GM11168 (cell line): ENCODE results near the gene ZNF668.

Experiments
- in situ Hi-C: fragments of 300-500 bp; cut with MboI; formaldehyde crosslinking; loops from one replicate; pipeline ENCODE4 v1.12.0; 2022; ENCODE audit warnings: low sequenced_read_pairs; ENCODE audit not compliant: unreplicated experiment

The ZNF668 gene

GRCh38 chr16:31073970-31074813, at the start of gene ZNF668, which contains the start of gene ZNF646:
ZNF668 (minus strand) TSS chr16:31074240; CDS start chr16:31064459, 9,781 bp downstream.
ZNF646 (plus strand) TSS chr16:31074422; CDS start chr16:31076325, 1,903 bp downstream.
- in situ Hi-C loops, result no loop called here

DNA sequence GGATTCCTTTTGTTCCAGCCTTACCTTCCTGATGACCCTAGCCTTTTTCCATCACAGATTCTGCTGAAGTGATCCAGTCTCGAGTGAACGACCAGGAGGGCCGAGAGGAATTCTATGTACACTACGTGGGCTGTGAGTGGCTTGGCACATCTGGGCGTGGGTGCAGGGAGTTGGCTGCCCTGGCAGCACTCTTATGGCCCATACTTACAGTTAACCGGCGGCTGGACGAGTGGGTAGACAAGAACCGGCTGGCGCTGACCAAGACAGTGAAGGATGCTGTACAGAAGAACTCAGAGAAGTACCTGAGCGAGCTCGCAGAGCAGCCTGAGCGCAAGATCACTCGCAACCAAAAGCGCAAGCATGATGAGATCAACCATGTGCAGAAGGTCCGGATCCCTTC, 46.1 kb upstream of the ZNF668 start:
- in situ Hi-C loops, result no loop called here

- in situ Hi-C loops, result no loop called here
Measured at GRCh38 chr16:31118223-31119155, 44.4 kb upstream of the ZNF668 start.

DNA sequence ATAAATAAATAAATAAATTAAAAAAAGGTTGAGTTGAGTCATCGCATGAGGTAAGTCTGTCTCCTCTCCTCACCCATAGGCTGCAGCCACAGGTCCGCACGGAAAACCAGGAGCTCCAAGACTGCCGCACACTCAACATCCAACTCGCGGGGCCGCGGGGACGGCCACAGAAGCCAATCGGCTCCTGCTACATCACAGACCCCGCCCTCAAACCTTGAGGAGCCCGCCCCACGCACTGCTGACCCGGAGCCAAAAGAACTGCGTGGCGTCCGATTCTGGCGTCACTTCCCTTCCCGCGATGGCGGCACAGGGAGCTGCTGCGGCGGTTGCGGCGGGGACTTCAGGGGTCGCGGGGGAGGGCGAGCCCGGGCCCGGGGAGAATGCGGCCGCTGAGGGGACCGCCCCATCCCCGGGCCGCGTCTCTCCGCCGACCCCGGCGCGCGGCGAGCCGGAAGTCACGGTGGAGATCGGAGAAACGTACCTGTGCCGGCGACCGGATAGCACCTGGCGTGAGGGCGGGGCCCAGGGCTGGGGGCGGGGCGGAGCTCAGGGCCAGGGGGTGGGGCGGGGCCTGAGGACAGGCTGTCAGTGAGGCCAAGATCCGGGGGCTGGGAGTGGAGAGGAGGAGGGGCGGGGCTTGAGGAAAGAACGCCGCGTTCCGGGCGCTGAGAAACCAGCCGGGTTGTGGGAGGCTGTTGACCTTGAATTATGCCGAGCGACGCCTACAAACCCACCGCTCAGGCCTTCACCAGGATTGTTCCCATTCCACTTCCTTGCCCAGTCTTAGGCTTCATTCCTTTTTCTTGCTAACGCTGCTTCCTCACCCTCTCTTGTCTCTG, 43.6 kb upstream of the ZNF668 start, which contains the start of gene KAT8:
Gene KAT8, plus strand, starts transcription at position 281 of the 839 bp plus-strand sequence. Its CDS starts 18 bp downstream, at position 299.
- in situ Hi-C loops, result no loop called here

DNA sequence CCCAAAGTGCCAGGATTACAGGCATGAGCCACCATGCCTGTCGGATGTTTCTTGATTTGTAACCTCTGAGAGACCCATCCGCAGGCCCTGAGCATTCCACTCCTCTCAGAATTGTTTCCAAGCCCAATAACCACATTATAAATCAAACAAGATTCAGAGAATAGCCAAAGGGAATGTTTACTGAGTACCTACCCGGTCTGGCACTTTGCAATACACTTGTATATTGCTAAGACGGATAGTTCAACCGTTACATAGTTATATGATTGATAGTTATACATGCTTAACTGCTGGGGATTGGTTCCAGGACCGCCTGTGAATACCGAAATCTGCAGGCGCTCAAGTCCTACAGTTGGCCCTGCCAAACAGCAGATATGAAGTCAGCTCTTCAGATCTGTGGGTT, 40.4 kb upstream of the ZNF668 start:
- in situ Hi-C loops, result no loop called here

DNA sequence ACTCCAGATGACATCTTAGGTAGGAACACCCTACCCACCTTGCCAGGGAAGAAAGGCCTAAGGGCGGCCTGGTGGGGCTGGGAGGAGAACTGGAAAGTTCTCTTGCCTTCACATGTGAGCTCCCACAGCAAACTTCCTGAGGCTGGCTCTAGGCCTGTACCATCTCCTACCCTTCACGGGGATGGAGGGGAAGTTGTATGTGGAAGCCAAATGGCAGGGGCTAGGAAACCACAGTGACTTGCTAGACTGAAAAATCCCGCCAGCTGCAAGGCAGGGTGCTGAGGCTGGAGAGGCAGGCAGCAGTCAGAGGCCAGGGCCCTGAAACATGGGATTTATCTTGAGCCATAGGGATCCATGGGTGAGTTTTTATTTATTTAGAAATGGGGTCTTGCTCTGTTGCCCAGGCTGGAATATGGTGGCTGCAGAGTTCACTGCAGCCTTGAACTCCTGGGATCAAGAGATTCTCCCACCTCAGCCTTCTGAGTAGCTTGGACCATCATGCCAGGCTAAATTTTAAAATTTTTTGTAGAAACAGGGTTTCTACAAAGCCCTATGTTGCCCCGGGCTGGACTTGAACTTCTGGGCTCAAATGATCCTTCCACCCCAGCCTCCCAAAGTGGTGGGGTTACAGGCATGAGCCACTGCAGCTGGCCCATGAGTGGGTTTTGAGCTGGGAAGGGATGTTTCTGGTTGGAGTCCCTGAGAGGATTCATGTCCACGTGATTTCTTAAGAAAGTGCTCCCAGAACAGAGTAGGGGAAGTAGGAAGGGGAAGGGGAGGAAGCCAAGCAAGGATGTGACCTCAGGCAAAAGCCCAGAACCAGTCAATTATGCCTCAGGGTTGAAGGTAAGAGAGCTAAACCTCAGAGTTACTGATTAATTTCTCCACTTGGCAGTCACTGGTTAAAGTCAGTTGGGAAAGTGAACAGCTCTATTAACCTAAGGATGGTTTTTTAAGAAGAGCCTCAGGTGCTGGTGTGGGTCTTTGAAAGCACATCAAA, 39.4 kb upstream of the ZNF668 start:
- in situ Hi-C loops, result no loop called here

GRCh38 chr16:31112711-31113110, 38.7 kb upstream of the ZNF668 start:
- in situ Hi-C loops, result no loop called here

- in situ Hi-C loops, result no loop called here
Measured at GRCh38 chr16:31111881-31112466, 37.9 kb upstream of the ZNF668 start.

DNA sequence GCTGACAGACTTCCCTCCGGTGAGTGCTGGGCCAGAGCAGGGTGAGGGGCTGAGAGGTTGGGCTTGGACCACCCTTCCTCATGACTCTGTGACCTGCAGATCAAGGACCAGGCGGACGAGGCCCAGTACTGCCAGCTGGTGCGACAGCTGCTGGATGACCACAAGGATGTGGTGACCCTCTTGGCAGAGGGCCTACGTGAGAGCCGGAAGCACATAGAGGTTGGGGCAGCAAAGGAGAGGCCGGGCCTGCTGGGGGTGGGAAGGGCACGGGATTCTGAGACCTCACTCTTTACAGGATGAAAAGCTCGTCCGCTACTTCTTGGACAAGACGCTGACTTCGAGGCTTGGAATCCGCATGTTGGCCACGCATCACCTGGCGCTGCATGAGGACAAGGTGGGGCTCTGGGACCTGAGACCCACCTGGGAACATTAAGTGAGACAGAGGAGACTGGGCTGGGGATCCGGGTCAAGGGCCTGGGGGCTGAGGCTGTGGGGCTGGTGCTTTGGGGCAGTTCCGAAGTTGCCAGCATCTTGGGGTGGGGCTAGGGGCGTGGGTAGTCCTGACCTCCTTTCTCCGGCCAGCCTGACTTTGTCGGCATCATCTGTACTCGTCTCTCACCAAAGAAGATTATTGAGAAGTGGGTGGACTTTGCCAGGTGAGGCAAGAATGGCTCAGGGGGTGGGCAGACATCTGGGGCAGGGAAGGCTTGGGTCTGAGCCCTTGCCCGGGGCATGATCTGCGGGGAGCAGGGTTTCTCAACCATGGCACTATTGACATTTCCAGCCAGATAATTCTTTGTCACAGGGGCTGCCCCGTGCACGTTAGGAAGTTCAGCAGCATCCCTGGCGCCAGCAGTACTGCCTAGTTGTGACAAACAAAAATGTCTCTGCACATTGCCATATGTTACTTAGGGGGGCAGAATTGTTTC, 36.3 kb upstream of the ZNF668 start:
- in situ Hi-C loops, result no loop called here

- in situ Hi-C loops, result no loop called here
Measured at GRCh38 chr16:31109622-31110021, 35.6 kb upstream of the ZNF668 start.

DNA sequence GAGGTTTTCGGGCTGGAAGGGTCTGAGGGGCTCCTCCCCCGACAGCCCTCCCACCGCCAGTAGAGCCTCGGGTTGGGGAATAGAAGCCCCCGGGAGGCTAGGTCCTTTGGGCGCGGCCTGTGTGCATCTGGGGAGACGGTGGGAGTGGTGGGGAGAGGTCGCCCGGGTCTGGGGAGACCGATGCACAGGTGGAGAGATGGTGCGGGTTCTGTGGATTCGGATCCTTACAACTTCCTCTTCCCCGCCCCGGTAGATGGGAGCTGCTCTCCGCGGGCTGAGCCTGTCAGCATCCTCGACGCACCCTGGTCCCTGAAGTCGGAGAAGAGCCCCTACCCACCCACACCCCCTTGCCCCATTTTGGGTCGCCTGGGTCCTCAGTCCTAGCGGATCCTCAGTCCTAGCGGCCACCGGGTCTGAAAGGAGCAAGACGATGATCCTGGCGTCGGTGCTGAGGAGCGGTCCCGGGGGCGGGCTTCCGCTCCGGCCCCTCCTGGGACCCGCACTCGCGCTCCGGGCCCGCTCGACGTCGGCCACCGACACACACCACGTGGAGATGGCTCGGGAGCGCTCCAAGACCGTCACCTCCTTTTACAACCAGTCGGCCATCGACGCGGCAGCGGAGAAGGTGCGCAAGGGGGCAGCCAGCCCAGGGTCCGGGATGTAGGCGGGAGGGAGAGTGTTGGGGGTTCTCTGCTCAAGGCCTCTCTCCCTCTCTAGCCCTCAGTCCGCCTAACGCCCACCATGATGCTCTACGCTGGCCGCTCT, 34.9 kb upstream of the ZNF668 start:
- in situ Hi-C loops, result no loop called here

- in situ Hi-C loops, result no loop called here
Measured at GRCh38 chr16:31108035-31108793, 34.2 kb upstream of the ZNF668 start, which contains the start of gene BCKDK. BCKDK (plus strand) TSS chr16:31108386; CDS start chr16:31109224, 838 bp downstream.

- in situ Hi-C loops, result no loop called here
Measured at GRCh38 chr16:31107465-31107867, 33.4 kb upstream of the ZNF668 start.

DNA sequence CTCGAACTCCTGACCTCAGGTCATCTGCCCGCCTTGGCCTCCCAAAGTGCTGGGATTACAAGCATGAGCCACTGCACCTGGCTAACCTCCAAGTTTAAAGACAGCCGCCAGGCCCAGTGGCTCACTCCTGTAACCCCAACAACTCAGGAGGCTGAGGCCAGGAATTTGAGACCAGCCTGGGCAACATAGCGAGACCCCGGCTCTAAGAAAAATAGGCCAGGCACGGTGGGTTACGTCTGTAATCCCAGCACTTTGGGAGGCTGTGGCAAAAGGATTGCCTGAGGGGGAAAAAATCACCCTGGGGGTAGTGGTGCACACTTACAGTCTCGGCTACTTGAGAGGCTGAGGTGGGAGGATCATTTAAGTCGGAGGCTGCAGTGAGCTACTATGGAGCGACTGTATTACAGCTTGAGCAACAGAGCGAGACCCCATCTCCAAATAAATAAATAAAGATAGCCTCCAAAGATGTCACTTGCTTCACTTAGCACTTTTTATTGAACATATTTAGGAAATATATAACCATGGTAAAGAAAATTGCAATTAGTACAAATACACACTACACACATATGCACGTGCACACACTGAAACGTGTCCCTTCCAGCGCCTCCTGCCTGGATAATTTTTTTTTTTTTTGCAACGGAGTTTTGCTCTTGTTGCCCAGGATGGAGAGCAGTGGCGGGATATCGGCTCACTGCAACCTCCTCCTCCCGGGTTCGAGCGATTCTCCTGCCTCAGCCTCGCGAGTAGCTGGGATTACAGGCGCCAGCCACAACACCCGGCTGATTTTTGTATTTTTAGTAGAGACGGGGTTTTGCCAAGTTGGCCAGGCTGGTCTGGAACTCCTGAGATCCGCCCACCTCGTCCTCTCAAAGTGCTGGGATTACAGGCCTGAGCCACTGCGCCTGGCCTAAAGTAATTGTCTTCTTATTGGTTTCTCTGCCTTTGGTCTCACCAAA, 32.7 kb upstream of the ZNF668 start:
- in situ Hi-C loops, result no loop called here
